Fibroblast of villous mesenchyme (primary cell): ENCODE measurements around the gene TMOD1. TPM values are rescaled to one million over a fixed set of nuclear protein-coding genes. Genes with fewer than 3 reads are reported as not detected.

Experiments
- DNase-seq: peaks from one replicate; pipeline ENCODE4 v3.0.0-alpha.2; 2010; ENCODE audit warnings: low read depth
- H3K4me3 ChIP-seq: 2 replicates; pipeline ENCODE4 v1.5.1; 2011; ENCODE audit warnings: low read depth, mild to moderate bottlenecking, low read length
- CTCF ChIP-seq: IDR thresholded peaks from 2 replicates; pipeline ENCODE4 v1.5.1; 2012; ENCODE audit warnings: low read depth, mild to moderate bottlenecking, low read length; ENCODE audit not compliant: insufficient read depth
- total RNA-seq: library from RNA; depleted of rRNA; stranded (reverse); fragments of >200 nt; gene quantifications from 2 replicates; pipeline ENCODE4 v1.2.3, GENCODE V29; 2012

The TMOD1 gene
- total RNA-seq, 1 donor = 0.43 TPM

DNA sequence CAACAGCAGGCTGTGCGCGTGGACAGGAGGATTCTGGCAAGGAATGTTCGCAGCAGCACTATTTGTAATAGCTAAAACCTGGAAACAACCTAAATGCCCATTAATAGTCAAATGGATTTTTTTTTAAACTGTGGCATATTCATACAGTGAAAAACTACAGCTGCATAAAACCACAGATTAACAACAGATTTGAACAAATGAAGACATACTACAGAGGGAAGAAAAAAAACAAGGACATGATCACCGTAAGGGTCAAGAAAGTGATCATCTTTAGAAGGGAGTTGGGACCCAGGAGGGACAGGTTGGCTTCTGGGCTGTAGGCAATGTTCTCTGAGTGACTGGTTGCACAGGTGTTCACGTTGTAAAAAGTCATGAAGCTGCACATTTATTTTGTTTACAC, 1.2 kb upstream of the TMOD1 start:
- TF ChIP-seq CTCF = no peak
- no peak for DNase-seq
- no peak overlapping the region for H3K4me3 ChIP-seq

DNA sequence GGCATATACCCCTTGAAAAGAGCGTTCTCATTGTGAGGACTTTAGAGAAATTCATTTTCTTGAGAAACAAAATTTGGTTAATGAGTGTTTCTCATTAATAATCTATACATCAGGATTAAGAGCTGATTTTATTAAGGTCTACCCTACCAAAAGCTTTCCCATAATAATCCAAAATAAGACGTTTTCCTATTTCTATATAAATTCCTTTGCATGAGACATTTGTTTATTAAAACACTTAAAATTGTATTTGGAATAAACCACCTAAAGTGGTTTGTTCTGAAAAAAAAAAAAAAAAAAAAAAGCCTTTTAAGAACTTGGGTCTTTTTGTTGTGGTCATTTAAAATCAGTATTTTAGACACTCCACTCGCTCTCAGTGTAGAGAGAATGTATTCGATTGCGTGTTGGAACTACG, 695 bp upstream of the TMOD1 start:
- no peak for DNase-seq
- H3K4me3 ChIP-seq = peak overlapping the region; percentile 29
- TF ChIP-seq CTCF = no peak

DNA sequence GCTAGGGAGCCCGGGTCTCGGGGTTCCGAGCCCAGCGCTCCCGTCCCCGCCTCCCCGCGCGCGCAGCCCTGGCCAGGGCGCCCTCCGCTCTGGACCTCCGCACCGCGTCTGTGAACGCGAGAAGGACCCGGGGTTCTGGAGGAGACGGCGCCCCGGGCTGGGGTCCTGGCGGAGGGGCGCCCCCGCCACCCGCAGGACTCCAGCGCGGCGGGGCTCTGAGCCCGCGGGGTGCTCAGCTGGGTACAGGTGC, 431 bp downstream of the TMOD1 start:
- no peak for DNase-seq
- peak overlapping the region; percentile 53 for H3K4me3 ChIP-seq
- TF ChIP-seq CTCF = no peak

GRCh38 chr9:97502222-97502983, 937 bp downstream of the TMOD1 start:
- no peak for DNase-seq
- peak overlapping the region; percentile 53 for H3K4me3 ChIP-seq
- no peak for TF ChIP-seq CTCF

DNA sequence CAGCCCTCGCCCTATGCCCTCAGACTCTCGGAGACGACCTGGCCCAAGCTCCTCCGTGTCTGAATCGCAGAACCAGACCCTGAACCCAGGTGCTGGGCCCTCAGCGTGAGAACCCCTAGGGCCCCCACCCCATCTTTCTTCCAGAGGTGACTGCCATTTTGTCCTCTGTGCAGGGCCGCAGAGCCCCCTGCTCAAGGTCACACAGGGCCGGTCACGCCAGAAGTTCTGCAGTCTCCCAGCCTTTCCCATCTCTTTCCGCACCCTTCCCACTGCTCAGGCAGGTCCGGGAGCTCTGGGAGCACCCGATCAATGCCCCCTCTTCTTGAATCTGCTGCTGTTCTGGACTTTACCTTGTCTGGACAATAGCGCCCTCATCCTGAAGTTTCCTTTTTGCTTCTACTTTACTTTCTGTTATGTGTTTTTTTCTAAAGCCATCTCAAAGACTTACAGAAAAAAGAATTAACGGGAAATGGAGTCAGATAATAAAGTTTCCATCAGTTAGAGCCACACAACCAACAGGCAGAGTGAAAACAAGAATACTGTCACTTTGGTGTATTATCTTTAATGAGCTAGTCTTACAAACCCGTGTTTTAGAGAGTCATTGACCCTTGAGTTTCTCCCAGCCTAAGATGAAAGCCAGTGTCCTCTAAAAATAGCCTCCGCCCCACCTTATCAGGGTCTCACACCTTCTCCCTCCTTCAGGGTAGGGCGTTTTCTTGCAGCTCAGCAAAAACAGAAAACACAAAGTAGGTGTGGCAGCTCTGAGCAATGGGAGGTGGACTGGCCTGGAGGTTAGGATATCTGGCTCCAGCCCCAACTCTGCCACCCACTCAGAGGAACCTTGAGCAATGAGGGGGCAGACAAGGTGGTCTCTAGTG, 1.8 kb downstream of the TMOD1 start:
- no peak for TF ChIP-seq CTCF
- DNase-seq = no peak
- H3K4me3 ChIP-seq = no peak overlapping the region

DNA sequence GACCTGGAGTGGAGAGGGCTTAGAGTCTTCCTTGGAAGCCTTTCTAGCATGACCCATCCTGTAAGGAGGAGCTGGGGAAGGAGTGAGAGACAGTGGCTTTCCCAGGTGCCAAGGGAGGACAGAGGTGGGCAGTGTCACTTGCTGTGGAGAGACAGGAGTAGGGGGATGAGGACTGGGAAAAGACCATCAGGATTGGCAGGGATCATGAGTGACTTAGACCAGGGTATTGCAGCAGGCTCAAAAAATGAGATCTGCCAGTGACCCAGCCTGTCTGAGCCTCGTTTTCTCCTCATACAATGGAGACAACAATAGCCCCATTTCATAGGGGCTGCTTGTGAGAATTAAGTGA, 2.4 kb downstream of the TMOD1 start:
- TF ChIP-seq CTCF = no peak
- no peak overlapping the region for H3K4me3 ChIP-seq
- no peak for DNase-seq
